HUES64 (cell line): ENCODE results near the gene KCNC2.

Experiments
- H3K27ac ChIP-seq: 2 replicates; pipeline ENCODE4 v1.7.0; 2013; ENCODE audit warnings: low read depth, low read length, inconsistent platforms
- H3K27me3 ChIP-seq: 2 replicates; pipeline ENCODE4 v1.6.1; 2013; ENCODE audit warnings: mild to moderate bottlenecking, low read length; ENCODE audit not compliant: insufficient read depth
- H3K36me3 ChIP-seq: 2 replicates; pipeline ENCODE4 v1.6.1; 2013; ENCODE audit warnings: mild to moderate bottlenecking, low read length; ENCODE audit not compliant: insufficient read depth
- H3K4me1 ChIP-seq: 2 replicates; pipeline ENCODE4 v1.6.1; 2013; ENCODE audit warnings: mild to moderate bottlenecking, low read length, moderate library complexity; ENCODE audit not compliant: insufficient read depth
- H3K4me3 ChIP-seq: 2 replicates; pipeline ENCODE4 v1.5.1; 2013; ENCODE audit warnings: mild to moderate bottlenecking, low read length, moderate library complexity
- H3K9ac ChIP-seq: 2 replicates; pipeline ENCODE4 v1.6.1; 2013; ENCODE audit warnings: mild to moderate bottlenecking, low read depth, low read length
- H3K9me3 ChIP-seq: 2 replicates; pipeline ENCODE4 v1.6.1; 2013; ENCODE audit warnings: low read depth, low read length; ENCODE audit not compliant: insufficient read depth
- WGBS: fragments of 150-250, 120-280 bp; methylation state at CpG from one replicate; pipeline ENCODE4 v1.1.7; 2013; ENCODE audit warnings: missing lambda C conversion rate; 5-methylcytosine and 5-hydroxymethylcytosine counted together

The KCNC2 gene

DNA sequence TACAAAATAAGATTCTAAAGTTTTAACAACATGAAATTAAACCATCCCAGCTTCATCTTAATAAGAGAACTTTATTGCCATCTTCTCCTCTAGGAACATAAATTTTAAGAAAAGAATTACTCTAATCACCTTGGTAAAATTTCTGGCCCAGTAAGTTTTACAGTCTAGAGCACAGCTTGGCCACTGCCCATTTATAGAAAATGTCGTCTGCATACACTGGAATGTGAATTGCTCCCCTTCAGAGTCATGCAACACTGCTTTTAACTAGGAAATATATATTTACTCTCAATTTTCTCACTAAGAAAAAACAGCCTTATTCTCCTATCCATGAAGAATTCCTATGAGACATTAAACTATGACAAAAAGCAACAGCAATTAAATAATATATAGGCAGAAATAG lies 48.2 kb downstream of the KCNC2 start:
- Histone ChIP-seq H3K27ac (no peak overlapping the region), H3K9me3 (no peaks in the 10 kb centered on the region)
- 86% methylated on average over 1 of the region's 1 CpG for WGBS

DNA sequence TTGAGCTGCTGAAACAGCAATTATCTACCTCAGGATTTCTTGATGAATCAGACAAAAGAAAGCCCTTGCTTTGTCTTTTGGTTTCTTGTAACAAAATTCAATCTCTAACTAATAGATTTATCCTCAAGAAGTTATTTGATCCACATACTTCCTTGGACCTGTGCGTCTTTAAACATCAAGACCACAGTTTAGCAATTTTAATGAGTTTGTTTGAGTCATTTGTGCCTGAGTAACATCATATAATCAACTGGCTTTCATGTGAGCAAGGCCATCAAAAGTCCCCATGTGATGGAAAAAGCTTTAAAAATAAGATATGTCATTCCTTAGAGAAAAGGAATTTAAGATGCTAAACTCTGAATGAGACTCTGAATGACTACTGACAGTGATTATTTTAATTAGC lies 52.3 kb downstream of the KCNC2 start:
- Histone ChIP-seq H3K36me3 (no peaks in the 10 kb centered on the region), H3K9me3 (no peaks in the 10 kb centered on the region), H3K4me3 (no peak overlapping the region), H3K27ac (no peak overlapping the region), H3K4me1 (no peaks in the 10 kb centered on the region), H3K27me3 (no peaks in the 10 kb centered on the region), H3K9ac (no peak overlapping the region)
- 100% methylated on average over 1 of the region's 1 CpG for WGBS

More for the DNA sequence above, 48.2 kb downstream of the KCNC2 start:
- Histone ChIP-seq H3K27me3 (no peaks in the 10 kb centered on the region), H3K36me3 (no peaks in the 10 kb centered on the region), H3K9ac (no peak overlapping the region), H3K4me1 (no peaks in the 10 kb centered on the region), H3K4me3 (no peak overlapping the region)

DNA sequence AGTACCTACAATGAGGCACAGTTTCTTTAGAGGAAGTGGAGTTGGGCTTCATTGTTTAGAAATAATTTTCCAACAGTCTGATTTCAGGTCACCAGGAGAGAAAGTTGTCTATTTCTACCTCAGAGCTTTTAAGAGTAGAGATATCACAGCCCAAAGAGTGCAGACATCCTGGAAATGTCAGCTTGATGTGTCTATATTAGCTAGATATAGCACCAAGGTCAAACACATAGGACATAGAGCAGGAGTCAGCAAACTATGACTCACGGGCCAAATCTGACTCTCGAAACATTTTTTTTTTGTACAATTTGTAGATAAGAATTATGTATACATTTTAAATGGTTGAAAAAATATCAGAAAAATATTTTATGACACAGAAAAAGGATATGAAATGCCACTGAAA lies 53.7 kb downstream of the KCNC2 start:
- no peaks in the 10 kb centered on the region for H3K9me3 ChIP-seq
- H3K9ac ChIP-seq: no peak overlapping the region
- no peaks in the 10 kb centered on the region for H3K36me3 ChIP-seq
- no peaks in the 10 kb centered on the region for H3K27me3 ChIP-seq
- H3K4me1 ChIP-seq: no peaks in the 10 kb centered on the region
- H3K27ac ChIP-seq: no peak overlapping the region
- WGBS: no CpG with 5 or more reads among the region's 2 CpGs
- no peak overlapping the region for H3K4me3 ChIP-seq

DNA sequence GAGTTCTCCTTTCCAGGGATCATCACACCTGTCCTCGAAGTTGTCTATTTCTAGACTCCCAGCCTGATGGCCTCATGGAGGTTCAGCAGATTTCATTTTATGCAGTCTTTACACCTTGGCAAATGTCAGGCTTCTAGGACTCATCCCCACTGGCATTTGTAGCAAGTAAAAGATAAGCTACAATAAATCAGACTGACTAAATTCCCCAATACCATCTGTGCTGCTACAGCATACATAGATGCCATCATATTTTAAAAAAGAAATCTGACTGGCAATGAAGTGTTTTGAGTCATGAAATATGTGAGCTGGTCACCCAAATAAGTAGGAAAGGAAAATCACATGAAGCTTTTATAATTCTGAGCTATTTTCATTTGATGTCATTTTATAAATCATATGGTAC lies 55.3 kb downstream of the KCNC2 start:
- H3K27me3 ChIP-seq: no peaks in the 10 kb centered on the region
- no peak overlapping the region for H3K9ac ChIP-seq
- no peak overlapping the region for H3K4me3 ChIP-seq
- H3K9me3 ChIP-seq: no peaks in the 10 kb centered on the region
- 90% methylated on average over 1 of the region's 1 CpG for WGBS
- H3K4me1 ChIP-seq: no peaks in the 10 kb centered on the region
- H3K36me3 ChIP-seq: no peaks in the 10 kb centered on the region
- no peak overlapping the region for H3K27ac ChIP-seq

DNA sequence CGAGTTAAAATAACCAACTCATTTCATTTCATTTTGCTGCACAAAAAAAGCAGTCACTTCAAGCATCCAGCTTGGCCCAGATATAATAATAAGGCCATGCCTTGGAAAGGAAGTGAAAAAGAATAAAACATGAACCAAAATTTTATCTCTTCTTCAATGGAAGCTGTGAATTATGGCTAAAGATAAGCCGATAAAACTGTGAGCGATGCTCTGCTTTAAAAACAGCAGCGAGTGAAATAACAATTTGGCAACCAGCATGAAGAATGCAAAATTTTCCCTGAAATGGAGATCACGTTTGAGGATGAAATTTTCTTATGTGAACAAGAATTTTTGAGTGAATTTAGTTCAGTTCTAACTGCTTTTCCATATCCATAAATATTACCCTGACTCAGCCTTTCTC lies 70.4 kb downstream of the KCNC2 start:
- Histone ChIP-seq H3K9ac (no peak overlapping the region), H3K4me3 (no peak overlapping the region), H3K36me3 (no peaks in the 10 kb centered on the region), H3K27ac (no peak overlapping the region), H3K4me1 (no peaks in the 10 kb centered on the region), H3K27me3 (no peaks in the 10 kb centered on the region), H3K9me3 (no peaks in the 10 kb centered on the region)
- 94% methylated on average over 5 of the region's 5 CpGs for WGBS

DNA sequence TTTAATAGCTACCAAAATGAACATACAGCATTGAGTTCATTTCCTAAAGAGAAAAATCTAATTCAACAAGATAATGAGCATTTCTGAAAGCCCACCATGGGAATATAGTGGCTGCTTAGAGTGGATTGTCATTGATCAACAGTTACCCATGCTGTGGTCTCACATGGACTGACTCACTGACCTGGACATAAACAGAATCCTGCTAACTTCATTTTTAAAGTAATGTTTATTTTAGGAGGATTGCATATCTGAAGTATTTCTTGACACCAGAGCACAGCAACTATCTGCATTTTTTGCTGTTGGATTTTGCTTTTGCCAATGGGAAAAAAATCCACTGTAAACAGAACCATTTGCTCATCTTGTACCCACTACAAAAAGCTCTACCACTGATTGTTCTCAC lies 71.7 kb downstream of the KCNC2 start:
- Histone ChIP-seq H3K4me3 (no peak overlapping the region), H3K9me3 (no peaks in the 10 kb centered on the region), H3K36me3 (no peaks in the 10 kb centered on the region)

DNA sequence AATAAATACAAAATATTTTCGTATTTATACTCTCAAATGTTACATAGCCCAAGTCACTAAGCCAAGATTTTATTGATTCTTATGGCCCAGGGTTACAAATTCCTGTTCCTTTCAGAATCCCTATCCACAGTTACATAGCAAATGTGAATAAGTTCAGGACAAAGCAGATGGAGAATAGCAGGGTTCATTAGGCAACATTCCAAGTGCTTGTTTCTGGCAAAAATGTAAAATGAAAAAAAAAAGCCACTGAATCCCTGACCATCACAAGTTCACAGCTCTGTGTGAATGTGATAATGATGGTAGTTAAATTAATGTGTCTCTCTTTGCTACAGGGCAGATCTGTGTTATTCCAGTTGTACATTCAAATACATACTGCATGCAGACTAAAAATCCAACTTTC lies 74.6 kb downstream of the KCNC2 start:
- 88% methylated on average over 1 of the region's 1 CpG for WGBS
- Histone ChIP-seq H3K36me3 (no peaks in the 10 kb centered on the region), H3K27me3 (no peaks in the 10 kb centered on the region), H3K4me3 (no peak overlapping the region), H3K4me1 (no peaks in the 10 kb centered on the region), H3K9me3 (no peaks in the 10 kb centered on the region), H3K9ac (no peak overlapping the region), H3K27ac (no peak overlapping the region)

More for the DNA sequence above, 71.7 kb downstream of the KCNC2 start:
- Histone ChIP-seq H3K9ac (no peak overlapping the region), H3K27me3 (no peaks in the 10 kb centered on the region), H3K27ac (no peak overlapping the region), H3K4me1 (no peaks in the 10 kb centered on the region)

DNA sequence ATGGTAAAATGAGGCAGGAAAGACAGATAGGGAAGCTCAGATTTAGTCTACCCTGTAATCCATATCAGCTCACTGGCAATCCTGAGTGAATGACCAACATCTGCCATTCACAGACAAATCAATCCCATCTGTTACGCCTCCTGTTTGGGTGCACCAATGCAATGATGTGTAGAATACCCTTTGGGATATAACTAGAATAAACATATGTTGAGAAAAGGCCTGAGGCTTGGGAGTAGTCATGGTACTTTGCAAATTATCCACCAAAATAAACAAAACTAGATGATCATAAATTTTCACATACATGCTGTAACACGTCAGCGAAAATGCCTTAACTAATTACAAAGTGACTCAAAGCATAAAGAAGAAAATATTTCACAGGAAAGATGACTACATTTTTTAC lies 78.8 kb downstream of the KCNC2 start:
- H3K9me3 ChIP-seq: no peaks in the 10 kb centered on the region
- H3K9ac ChIP-seq: no peak overlapping the region
- H3K4me3 ChIP-seq: no peak overlapping the region
- H3K4me1 ChIP-seq: no peaks in the 10 kb centered on the region
- WGBS: 100% methylated on average over 3 of the region's 3 CpGs
- no peaks in the 10 kb centered on the region for H3K36me3 ChIP-seq
- no peaks in the 10 kb centered on the region for H3K27me3 ChIP-seq
- H3K27ac ChIP-seq: no peak overlapping the region

DNA sequence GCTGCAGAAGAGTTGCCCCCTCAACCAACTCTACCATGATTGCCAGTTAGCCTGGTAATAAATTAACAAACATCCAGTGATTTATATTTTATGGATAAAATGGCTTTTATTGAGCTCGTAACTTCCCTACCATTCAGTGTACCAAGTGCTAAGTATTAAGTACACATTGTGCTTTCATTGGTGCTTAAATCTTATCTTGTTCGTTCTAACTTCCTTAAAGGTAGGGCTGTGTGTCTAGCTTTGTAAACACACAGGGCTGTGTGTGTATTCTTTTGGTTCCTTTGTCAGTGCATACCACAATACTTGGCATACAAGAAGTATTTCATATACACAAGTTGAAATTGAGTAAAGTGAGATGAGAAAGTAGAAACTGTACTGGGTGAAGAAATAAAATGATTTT lies 80.4 kb downstream of the KCNC2 start:
- Histone ChIP-seq H3K4me1 (no peaks in the 10 kb centered on the region), H3K9me3 (no peaks in the 10 kb centered on the region), H3K9ac (no peak overlapping the region), H3K4me3 (no peak overlapping the region), H3K27me3 (no peaks in the 10 kb centered on the region), H3K27ac (no peak overlapping the region), H3K36me3 (no peaks in the 10 kb centered on the region)
- 92% methylated on average over 1 of the region's 2 CpGs for WGBS

DNA sequence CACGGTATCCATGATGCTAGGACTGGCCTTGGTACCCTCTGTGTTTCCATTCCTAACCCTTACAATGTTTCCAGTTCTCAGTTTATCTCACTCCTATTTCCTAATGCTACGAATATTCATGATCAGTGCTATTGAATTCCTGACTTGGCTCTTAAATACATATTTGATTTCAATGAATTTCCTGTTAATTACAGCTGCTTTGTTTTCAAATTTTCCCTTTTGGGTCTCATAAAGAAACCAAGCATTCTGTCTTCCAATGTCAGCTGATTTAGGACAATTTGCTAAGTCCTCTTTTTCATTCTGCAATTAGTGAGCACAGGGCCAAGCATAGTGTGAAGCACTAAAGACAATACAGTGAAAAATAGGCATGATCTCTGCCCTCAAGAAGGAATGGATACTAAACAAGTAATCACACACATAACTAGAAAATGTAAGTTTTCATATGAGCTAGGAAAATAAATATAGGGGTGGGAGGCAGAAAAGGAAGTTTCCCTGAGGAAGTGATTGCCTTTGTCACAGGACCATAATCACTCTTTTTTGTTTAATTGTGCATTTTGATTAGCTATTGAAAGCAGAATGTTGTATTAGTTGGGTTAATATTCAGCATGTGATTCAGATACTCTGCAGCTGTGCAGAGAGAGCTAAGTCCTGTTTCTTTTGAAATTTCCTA lies 88.5 kb downstream of the KCNC2 start:
- no peak overlapping the region for H3K4me3 ChIP-seq
- no peaks in the 10 kb centered on the region for H3K36me3 ChIP-seq
- WGBS: 96% methylated on average over 2 of the region's 2 CpGs
- no peak overlapping the region for H3K27ac ChIP-seq
- H3K27me3 ChIP-seq: no peaks in the 10 kb centered on the region
- H3K9me3 ChIP-seq: no peaks in the 10 kb centered on the region
- no peaks in the 10 kb centered on the region for H3K4me1 ChIP-seq
- H3K9ac ChIP-seq: no peak overlapping the region

DNA sequence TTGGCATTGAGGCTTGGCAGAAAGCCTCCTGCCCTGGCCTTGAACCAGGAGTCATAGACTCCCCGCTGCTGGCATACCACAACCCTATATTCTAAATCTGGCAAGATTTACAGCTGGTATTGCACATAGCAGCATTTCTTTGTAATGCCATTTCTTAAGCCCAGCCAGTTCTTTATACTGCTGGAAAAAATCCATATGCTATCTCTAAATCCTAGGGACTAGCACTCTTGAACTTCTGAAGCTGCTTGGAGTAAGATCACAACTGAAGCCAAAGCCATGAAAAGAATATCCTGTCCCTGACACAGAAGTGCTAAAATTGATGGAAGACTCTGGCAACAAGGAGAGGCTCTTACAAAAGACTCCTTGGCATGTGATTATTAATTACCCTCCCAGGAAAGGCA lies 89.3 kb downstream of the KCNC2 start:
- no peaks in the 10 kb centered on the region for H3K9me3 ChIP-seq
- 98% methylated on average over 1 of the region's 1 CpG for WGBS

DNA sequence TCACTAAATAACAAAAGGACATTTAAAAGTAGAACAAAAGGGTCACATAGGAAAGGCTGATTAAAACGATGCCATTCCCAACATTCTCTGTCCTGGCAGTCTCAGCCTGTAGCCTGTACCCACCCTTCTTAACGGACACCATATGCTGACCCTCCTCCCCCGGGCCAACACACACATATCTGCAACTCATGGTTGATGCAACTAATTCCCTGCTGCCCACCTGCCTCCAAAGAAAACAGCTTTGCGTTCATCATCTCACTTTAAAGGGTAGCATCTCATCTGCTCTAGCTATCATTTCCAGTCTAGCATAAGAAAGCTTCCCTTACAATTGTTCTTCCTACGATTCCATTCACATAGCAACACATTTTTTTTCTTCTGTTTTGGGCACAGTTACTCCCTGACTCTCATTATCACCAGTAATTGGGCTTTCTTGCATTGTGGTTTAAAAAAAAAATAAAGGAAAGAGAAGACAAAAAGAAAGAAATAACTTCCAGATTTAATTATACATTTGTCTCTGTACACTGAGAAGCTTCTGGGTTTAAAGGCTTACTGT lies 92.9 kb downstream of the KCNC2 start:
- no peak overlapping the region for H3K27ac ChIP-seq
- H3K27me3 ChIP-seq: no peaks in the 10 kb centered on the region
- H3K9me3 ChIP-seq: no peaks in the 10 kb centered on the region
- WGBS: 91% methylated on average over 5 of the region's 5 CpGs
- no peaks in the 10 kb centered on the region for H3K36me3 ChIP-seq
- no peaks in the 10 kb centered on the region for H3K4me1 ChIP-seq
- no peak overlapping the region for H3K4me3 ChIP-seq
- no peak overlapping the region for H3K9ac ChIP-seq

More for the DNA sequence above, 89.3 kb downstream of the KCNC2 start:
- Histone ChIP-seq H3K4me1 (no peaks in the 10 kb centered on the region), H3K36me3 (no peaks in the 10 kb centered on the region), H3K9ac (no peak overlapping the region), H3K27me3 (no peaks in the 10 kb centered on the region), H3K27ac (no peak overlapping the region), H3K4me3 (no peak overlapping the region)
